ENCODE measurements around the gene SNRPB.

The SNRPB gene

GRCh38 chr20:2470423-2471193, at the start of gene SNRPB:
SNRPB (minus strand) TSS chr20:2470789; CDS start chr20:2470690, 99 bp downstream.
- in situ Hi-C loops (cut with HindIII; ENCODE audit: low sequenced_read_pairs) = no loop called here
- TF ChIP-seq CTCF (IDR thresholded peaks at IDR 0.05; ENCODE audit: low read depth, low read length, missing control alignments) = no peak
- H3K4me3 ChIP-seq (ENCODE audit: low read depth, low read length) = peak within 1 kb of the TSS; percentile 89
- peak; percentile 98 for DNase-seq (ENCODE audit: low read depth)

GRCh38 chr20:2519115-2519809, 48.7 kb upstream of the SNRPB start:
- no peak for DNase-seq (ENCODE audit: low read depth)
- in situ Hi-C loops (cut with HindIII; ENCODE audit: low sequenced_read_pairs) = no loop called here

GRCh38 chr20:2518558-2518957, 48.0 kb upstream of the SNRPB start:
- DNase-seq (ENCODE audit: low read depth) = no peak
- in situ Hi-C loops (cut with HindIII; ENCODE audit: low sequenced_read_pairs) = no loop called here

More at GRCh38 chr20:2519115-2519809, 48.7 kb upstream of the SNRPB start:
- TF ChIP-seq CTCF (IDR thresholded peaks at IDR 0.05; ENCODE audit: low read depth, low read length, missing control alignments) = no peak
- no peak overlapping the region for H3K4me3 ChIP-seq (ENCODE audit: low read depth, low read length)

GRCh38 chr20:2518096-2518495, 47.5 kb upstream of the SNRPB start:
- in situ Hi-C loops (cut with HindIII; ENCODE audit: low sequenced_read_pairs) = no loop called here
- no peak for DNase-seq (ENCODE audit: low read depth)
- H3K4me3 ChIP-seq (ENCODE audit: low read depth, low read length) = no peak overlapping the region
- no peak for TF ChIP-seq CTCF (IDR thresholded peaks at IDR 0.05; ENCODE audit: low read depth, low read length, missing control alignments)

More at GRCh38 chr20:2518558-2518957, 48.0 kb upstream of the SNRPB start:
- no peak for TF ChIP-seq CTCF (IDR thresholded peaks at IDR 0.05; ENCODE audit: low read depth, low read length, missing control alignments)
- H3K4me3 ChIP-seq (ENCODE audit: low read depth, low read length) = no peak overlapping the region

GRCh38 chr20:2516399-2516798, 45.8 kb upstream of the SNRPB start:
- no peak for TF ChIP-seq CTCF (IDR thresholded peaks at IDR 0.05; ENCODE audit: low read depth, low read length, missing control alignments)
- DNase-seq (ENCODE audit: low read depth) = no peak
- in situ Hi-C loops (cut with HindIII; ENCODE audit: low sequenced_read_pairs) = no loop called here

GRCh38 chr20:2515203-2515602, 44.6 kb upstream of the SNRPB start:
- in situ Hi-C loops (cut with HindIII; ENCODE audit: low sequenced_read_pairs) = no loop called here
- TF ChIP-seq CTCF (IDR thresholded peaks at IDR 0.05; ENCODE audit: low read depth, low read length, missing control alignments) = no peak
- no peak overlapping the region for H3K4me3 ChIP-seq (ENCODE audit: low read depth, low read length)
- no peak for DNase-seq (ENCODE audit: low read depth)

More at GRCh38 chr20:2516399-2516798, 45.8 kb upstream of the SNRPB start:
- H3K4me3 ChIP-seq (ENCODE audit: low read depth, low read length) = no peak overlapping the region
